ENCODE results near the gene HM13. TPM values are rescaled to one million over a fixed set of nuclear protein-coding genes. Genes with fewer than 3 reads are reported as not detected.

HM13 gene
- total and polyA plus RNA-seq, 2 donors (not counting 1 experiment from before 2014, with no cell fraction given) = 73.2 to 85.1 TPM

GRCh38 chr20:31476294-31476585 is 38.0 kb upstream of the HM13 start:
- TF ChIP-seq CTCF (IDR thresholded peaks at IDR 0.05) (no peak), EZH2 (IDR thresholded peaks at IDR 0.05; ENCODE audit: borderline replicate concordance, insufficient read depth, low read depth, low read length, poor library complexity, severe bottlenecking) (no peak)
- Histone ChIP-seq H4K20me1 (ENCODE audit: control insufficient read depth, insufficient read depth, low read length, poor library complexity, severe bottlenecking) (no peaks in the 10 kb centered on the region), H3K36me3 (replicated peaks in 1 of 2; ENCODE audit: control extremely low read depth in 1 of 2, control insufficient read depth in 1 of 2, extremely low read depth in 1 of 2, insufficient read depth in 2 of 2, low read length in 1 of 2) (no peaks in the 10 kb centered on the region), H3K79me2 (ENCODE audit: control insufficient read depth, insufficient read depth, low read length) (no peaks in the 10 kb centered on the region), H3K27ac (ENCODE audit: low read length in 2 of 2) (no peak overlapping the region), H3K4me2 (replicated peaks; ENCODE audit: low read depth, low read length, poor library complexity, severe bottlenecking) (no peak overlapping the region), H3K27me3 (replicated peaks in 1 of 4; ENCODE audit: control extremely low read depth in 1 of 4, control insufficient read depth in 3 of 4, insufficient read depth in 4 of 4, low read length in 3 of 4) (peaks cover 0 to 35% (median 11%) of the 10 kb centered on the region in 4 experiments), H3K9me3 (ENCODE audit: control extremely low read depth in 1 of 3, control insufficient read depth in 2 of 3, insufficient read depth in 1 of 3, low read length in 2 of 3) (peaks cover 0 to 5% (median 0%) of the 10 kb centered on the region in 3 donors), H3K4me1 (ENCODE audit: control insufficient read depth in 2 of 2, insufficient read depth in 2 of 2, low read length in 2 of 2) (peaks cover 23 to 24% of the 10 kb centered on the region in 2 donors), H3K9ac (ENCODE audit: low read length) (no peak overlapping the region), H2AFZ (ENCODE audit: insufficient read depth, low read depth, low read length, poor library complexity, severe bottlenecking) (no peak overlapping the region), H3K4me3 (ENCODE audit: control extremely low read depth in 1 of 5, extremely low read depth in 1 of 5, insufficient read depth in 1 of 5, low read depth in 2 of 5, low read length in 4 of 5) (no peak overlapping the region)
- 79% methylated on average over 6 of the region's 6 CpGs for WGBS (ENCODE audit: insufficient coverage)
- Mint-ChIP-seq H3K4me3 (no peak overlapping the region), H3K27me3 (peaks cover 49% of the 10 kb centered on the region), H3K9me3 (ENCODE audit: insufficient read depth) (no peaks in the 10 kb centered on the region), H3K27ac (no peak overlapping the region), H3K4me1 (peaks cover 24% of the 10 kb centered on the region)
- CTCF ChIA-PET = interaction anchor here (0.6 to 1.4 kb wide), 2 partner anchors 17 to 33 kb away, joined by 3 read pairs; no protein-coding TSS in a partner anchor
- ATAC-seq (ENCODE audit: low read depth) = no peak
- intact Hi-C loops (cut with micrococcal nuclease) = no loop called here
- POLR2A ChIA-PET = no interaction called here
- DNase-seq = no peak

- ChIA-PET POLR2A (no interaction called here), CTCF (interaction anchor here (0.6 to 1.4 kb wide), 2 partner anchors 18 to 32 kb away, joined by 3 read pairs; no protein-coding TSS in a partner anchor)
- 73% methylated on average over 2 of the region's 6 CpGs for WGBS (ENCODE audit: insufficient coverage)
- H3K4me3 ChIP-seq (ENCODE audit: control extremely low read depth in 1 of 5, extremely low read depth in 1 of 5, insufficient read depth in 1 of 5, low read depth in 2 of 5, low read length in 4 of 5) = no peak overlapping the region
- H3K27ac Mint-ChIP-seq = no peak overlapping the region
- H3K79me2 ChIP-seq (ENCODE audit: control insufficient read depth, insufficient read depth, low read length) = no peaks in the 10 kb centered on the region
- H3K9ac ChIP-seq (ENCODE audit: low read length) = no peak overlapping the region
- peaks cover 54% of the 10 kb centered on the region for H3K27me3 Mint-ChIP-seq
- H3K27me3 ChIP-seq (replicated peaks in 1 of 4; ENCODE audit: control extremely low read depth in 1 of 4, control insufficient read depth in 3 of 4, insufficient read depth in 4 of 4, low read length in 3 of 4) = peaks cover 0 to 35% (median 11%) of the 10 kb centered on the region in 4 experiments
- ATAC-seq (ENCODE audit: low read depth) (no peak), DNase-seq (no peak)
- H4K20me1 ChIP-seq (ENCODE audit: control insufficient read depth, insufficient read depth, low read length, poor library complexity, severe bottlenecking) = no peaks in the 10 kb centered on the region
- H2AFZ ChIP-seq (ENCODE audit: insufficient read depth, low read depth, low read length, poor library complexity, severe bottlenecking) = no peak overlapping the region
- H3K27ac ChIP-seq (ENCODE audit: low read length in 2 of 2) = no peak overlapping the region
- H3K9me3 Mint-ChIP-seq (ENCODE audit: insufficient read depth) = no peaks in the 10 kb centered on the region
- H3K36me3 ChIP-seq (replicated peaks in 1 of 2; ENCODE audit: control extremely low read depth in 1 of 2, control insufficient read depth in 1 of 2, extremely low read depth in 1 of 2, insufficient read depth in 2 of 2, low read length in 1 of 2) = no peaks in the 10 kb centered on the region
- H3K4me1 ChIP-seq (ENCODE audit: control insufficient read depth in 2 of 2, insufficient read depth in 2 of 2, low read length in 2 of 2) = peaks cover 23 to 24% of the 10 kb centered on the region in 2 donors
- H3K4me2 ChIP-seq (replicated peaks; ENCODE audit: low read depth, low read length, poor library complexity, severe bottlenecking) = no peak overlapping the region
- peaks cover 24% of the 10 kb centered on the region for H3K4me1 Mint-ChIP-seq
- intact Hi-C loops (cut with micrococcal nuclease) = no loop called here
- H3K9me3 ChIP-seq (ENCODE audit: control extremely low read depth in 1 of 3, control insufficient read depth in 2 of 3, insufficient read depth in 1 of 3, low read length in 2 of 3) = peaks cover 0 to 5% (median 0%) of the 10 kb centered on the region in 3 donors
- no peak overlapping the region for H3K4me3 Mint-ChIP-seq
- TF ChIP-seq EZH2 (IDR thresholded peaks at IDR 0.05; ENCODE audit: borderline replicate concordance, insufficient read depth, low read depth, low read length, poor library complexity, severe bottlenecking) = no peak
- TF ChIP-seq CTCF (IDR thresholded peaks at IDR 0.05) = no peak
These were observed 37.5 kb upstream of the HM13 start for GRCh38 chr20:31476643-31477215.
